GM19452 (cell line): ENCODE results near the gene A2M.

Experiments
- ATAC-seq: cut with Tn5 transposase; IDR thresholded peaks from one replicate; pipeline ENCODE4 v1.9.1; 2021; ENCODE audit not compliant: unreplicated experiment

A2M gene

DNA sequence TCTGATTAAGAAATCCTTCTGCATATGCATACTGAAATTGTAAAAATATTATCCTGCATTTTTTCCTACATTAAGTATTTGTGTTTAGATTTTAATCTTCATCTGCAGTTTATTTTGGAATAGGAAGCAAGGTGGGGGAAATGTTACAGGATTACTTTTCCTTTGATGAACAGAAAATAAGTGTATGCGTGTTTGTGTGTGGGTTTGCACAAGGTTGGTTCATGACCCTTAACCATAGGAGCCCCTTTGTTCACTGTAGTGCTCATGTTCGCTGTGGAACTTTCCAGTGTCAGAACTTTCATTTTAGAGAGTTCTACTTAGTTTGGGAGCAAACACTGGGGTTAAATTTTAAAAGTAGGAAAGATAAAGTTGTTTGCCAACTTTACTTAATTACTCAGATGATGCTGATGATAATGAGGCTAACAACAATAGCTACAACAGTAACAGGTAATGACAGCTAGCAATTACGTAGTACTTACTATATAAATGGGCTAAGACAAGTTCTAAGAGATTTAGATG lies 6.4 kb upstream of the A2M start:
- no peak for ATAC-seq

DNA sequence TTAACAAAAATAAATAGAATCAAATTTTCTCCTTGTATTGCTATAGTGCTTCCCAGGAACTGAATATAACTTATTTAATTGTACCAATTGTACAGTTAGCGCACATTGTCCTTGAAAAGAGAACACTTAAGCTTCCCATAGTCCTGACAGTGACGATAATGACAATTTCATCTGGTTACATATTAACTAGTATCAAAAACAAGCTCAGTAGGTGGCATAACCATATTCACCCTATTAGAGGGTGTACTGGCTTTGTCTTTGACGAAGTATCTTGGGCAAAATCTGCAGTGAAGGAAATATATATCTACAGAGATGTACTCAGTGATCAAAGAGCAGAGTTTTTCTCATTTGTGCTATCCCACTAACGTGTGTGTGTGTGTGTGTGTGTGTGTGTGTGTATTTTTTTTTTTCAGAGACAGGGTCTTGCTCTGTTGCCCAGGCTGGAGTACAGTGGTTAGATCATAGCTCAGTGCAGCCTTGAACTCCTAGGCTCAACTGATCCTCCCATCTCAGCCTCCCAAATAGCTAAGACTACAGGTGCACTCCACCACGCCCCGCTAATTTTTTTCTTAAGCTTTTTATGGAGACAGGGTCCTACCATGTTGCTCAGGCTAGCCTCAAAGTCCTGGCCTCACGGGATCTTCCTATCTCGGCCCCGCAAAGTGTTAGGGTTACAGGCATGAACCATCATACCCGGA lies 4.9 kb upstream of the A2M start:
- ATAC-seq: no peak

DNA sequence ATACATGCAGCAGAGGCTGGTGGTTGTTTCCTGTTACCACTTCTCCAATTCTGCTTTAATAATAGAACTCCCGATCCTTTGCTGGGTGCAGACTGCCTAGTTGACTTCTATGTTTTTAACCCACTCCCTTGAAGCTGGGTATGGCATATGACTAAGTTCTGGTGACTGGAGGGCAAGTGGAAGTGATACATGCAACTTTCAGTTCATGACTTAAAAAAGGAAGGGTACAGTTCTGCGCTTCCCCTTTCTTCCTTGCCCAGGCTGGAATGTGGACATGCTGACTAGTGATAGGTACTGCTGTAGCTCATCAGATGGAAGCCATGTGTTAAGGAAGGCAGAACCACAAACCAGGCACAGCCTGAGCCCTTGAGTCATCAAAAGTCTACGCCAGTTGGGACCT lies 2.4 kb upstream of the A2M start:
- ATAC-seq: no peak

DNA sequence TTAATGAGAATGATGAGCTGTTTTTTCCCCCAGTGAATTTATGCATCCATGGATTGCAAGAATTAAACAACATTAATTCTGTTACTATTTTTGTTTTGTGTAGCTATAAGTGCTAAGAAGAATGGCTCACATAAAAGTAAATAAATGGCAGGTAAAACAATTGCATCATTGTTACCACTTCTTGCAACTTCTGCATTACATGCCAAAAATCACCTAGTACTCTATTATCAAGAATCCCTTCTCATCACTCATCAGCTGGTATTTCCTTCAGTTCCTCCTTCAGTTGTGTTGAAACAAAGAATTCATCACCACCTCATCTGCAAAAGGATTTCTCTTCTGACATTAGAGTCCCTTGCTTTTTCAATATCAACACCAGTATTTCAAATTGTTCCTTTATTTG lies 773 bp downstream of the A2M start:
- no peak for ATAC-seq

DNA sequence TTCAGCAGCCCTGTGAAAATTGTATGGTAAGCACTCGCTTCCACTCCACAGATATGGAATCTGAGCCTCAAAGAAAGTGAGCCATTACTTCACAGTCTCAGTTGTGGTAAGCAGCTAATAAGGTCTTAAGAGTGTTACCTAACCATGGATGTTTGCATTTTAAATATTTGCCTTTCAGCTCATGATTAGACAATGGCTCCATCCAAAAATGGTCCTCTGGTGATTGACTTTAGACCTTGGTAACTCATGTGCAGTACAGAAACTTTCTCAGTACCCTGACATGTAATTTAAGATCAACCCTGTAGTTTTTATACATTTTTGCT lies 1.8 kb downstream of the A2M start:
- no peak for ATAC-seq

DNA sequence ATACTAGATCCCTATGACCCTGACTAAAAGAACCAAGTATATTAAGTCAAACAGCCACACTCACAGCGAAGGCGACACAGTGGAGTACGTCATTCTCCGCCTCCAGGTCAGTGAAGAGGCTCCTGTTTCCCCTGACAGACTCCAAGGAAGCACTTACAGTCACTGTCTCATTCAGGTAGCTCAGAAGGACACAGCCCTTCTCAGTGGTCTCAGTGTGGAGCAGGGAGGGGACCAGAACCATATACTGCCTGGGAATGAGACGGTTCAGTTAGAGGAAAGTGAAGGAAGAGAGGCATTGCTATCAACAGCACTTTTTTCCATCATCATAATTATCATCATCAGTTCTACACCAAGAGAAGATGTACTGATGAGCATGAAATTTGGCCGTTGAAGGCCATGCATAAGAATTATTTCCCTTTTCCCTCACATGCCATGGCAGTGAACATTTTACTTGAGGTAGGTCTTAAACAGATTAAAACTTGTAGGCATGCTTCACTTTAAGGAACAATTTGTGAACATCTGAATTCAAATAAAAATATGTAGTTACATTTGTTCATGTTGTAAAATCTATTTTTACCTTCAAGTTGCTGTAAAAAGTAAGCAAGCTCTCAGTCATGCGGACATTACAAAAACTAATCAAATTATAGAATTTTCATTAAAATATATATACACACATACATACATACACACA lies 2.3 kb downstream of the A2M start:
- no peak for ATAC-seq

DNA sequence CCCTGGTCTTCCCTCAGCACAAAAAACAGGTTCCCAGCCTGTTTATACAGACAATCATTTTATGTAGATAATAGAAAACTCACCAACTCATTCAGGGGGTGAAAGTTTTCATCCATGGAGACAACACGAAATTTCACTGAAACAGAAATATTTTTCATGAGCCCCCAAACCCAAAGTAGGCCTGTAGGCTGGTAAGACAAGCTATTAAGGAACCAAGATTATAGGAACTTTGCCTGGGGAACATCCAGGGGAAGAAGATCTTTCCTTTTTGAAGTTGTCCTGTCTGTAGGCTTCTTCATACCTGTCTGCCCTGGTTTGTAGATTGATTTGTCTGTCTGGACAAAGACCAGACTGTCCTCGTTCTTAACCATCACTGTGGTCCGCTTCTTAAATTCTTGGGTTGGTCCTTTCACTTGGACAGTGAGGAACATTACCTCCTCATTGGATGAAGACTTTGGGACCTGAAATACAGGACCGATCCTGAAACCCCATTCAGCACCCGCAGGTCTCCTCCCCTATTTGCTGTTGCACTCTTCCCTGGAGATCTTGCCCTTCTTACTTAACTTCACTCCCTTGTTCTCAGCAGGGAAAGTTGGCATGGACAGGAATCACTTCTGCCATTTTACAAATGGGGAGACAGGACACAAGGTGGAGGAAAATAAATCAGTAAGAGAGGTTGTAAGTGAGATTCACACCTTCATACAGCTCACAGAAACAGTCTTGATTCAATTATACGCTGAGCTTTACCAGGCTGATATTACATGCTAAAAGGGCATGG lies 3.5 kb downstream of the A2M start:
- ATAC-seq: no peak

DNA sequence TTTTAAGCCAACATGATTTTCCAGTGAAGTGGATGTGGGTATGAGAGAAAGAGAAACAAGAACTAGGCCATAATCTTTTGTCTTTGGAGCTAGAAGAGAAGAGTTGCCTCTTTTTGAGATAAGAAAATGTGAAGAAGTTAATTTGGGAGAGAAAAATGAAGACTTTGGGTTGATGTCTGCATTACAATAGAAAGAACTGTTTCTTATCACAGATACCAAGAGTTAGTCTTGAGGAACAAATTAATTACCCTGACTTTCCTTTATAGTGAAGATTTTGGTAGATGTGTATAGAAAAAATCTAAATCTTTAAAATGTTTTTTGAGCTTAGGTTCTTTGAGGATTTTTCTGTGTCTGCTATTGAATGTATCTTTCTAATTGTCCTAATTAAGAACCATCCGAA lies 4.2 kb downstream of the A2M start:
- no peak for ATAC-seq

DNA sequence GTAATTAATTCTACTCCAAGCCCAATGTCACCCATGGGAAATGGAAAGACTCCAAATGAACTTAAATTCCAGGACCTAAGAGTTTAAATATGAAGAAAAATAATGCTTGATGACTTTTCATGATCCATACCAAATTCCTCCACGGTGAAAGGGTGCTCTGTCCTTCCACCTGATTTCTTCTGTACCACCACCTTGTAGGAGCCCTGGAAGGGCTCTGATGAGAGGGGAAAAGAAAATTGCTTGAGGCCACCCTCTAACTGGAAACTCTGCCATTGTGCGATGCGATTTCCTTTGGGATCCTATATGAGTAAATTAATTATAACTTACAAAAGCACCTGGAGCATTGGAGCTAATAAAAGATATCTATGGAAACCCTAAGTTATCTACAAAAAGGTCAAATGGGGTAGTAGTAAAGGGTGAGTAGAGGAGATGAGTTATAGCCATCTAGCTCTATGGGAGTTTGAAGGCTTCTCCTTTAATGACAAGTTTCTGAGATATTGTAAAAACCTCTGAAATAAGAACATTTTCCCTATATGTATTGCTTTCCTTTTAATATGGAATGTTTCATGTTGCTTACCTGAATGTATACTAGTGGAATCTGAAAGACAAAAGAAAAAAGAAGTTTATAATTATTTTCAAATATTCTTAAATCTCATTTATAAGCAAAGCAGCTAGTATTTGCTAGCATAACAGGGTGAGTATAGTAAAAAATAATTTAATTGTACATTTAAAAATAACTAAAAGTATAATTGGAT lies 5.8 kb downstream of the A2M start:
- ATAC-seq: no peak

DNA sequence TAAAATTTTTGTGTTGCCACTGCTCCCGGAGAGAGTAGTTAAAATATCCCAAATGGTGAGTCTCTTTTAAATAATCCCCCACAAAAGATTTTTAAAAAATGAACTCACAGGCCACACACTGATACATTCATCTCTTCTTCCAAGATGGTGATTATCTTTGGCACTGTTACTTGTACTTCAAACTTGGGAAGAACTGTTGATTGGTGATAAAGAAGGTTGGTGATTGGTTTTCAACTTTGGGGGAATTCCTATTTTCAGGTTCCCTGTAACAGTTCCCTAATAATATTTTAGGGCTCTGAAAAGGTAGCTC lies 6.6 kb downstream of the A2M start:
- ATAC-seq: no peak

DNA sequence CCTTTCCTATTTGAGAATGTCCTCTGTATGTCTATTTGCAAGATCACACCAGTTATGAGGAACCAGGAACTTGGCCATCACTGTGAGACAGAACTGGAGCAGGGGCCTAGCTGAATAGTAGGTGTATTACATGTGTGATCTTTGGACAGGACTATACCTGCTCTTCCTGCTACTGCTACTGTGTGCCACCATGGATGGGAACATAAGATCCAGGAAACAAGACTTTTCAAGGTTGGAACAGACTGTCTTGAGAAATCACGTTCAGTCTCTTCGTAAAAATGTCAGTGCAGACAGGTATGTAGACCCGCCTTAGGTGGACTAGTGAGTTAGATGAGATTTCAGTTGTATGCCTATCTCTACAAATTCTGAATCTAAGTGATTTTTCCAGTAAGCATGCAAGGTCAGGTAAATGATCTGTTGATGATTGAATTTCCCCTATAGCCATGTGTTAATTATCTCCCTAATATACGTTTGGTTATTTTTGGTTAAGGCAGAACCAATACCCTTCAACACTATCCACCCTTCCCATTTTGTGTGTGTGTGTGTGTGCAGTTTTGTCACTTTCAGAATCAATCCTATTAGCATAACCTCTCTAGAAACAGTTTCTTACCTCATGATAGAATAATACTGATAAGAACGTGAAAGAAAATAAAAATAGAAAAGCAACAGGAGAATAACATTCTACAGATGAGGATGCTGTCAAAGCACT lies 7.1 kb downstream of the A2M start:
- ATAC-seq: no peak

DNA sequence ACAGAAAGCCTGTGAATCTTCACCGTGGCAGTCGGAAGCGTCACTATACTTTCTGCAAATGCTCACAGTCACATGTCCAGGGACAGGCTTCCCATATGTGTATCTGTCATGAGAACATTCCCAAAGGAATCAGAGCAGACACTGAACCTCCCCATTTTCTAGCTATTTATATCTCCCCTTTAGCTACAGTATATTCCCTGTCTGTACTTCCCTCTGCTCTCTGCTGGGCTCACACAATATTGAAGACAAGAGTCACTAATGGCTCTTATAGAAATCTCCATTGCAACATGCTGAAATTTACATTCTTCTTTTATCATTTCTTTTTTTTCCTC lies 8.2 kb downstream of the A2M start:
- ATAC-seq: no peak

DNA sequence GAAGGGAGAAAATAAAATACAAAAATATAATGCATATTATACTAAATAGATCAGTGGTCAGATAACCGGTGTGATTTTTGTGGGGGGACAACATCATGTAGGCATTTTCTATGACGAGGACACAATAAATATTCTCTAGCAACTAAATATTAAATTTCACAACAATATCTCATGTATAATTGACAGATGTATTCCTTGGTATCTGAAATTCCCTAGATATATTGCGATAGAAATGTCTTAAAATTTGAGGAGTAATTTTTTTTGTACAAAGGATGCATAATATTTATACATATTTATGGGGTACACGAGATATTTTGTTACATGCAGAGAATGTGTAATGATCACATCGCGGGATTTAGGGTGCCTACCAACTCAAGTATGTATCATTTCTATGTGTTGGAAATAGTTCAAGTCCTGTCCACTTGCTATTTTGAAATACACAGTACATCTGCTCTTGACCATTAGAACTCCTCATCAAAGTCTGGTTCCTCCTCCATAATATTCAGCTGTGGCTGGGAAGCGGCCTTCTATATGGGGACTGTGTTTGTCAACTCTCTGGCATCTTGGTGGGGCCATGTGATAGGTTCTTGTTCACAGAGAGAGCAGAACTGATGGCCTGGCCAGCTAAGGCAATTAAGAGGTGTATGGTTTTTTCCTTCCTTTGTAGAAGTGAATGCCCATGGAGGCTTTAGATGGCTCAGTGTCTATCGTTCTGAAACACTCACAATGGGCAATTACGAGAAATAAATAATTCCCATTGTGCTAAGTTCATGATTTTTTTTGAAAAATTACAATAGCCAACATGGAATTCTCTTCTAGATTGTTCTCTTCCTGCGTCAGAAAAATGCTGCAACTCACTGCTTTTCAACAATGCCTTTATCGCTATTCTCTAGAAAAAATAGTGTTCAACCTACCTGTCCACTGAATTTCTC lies 8.8 kb downstream of the A2M start:
- no peak for ATAC-seq

DNA sequence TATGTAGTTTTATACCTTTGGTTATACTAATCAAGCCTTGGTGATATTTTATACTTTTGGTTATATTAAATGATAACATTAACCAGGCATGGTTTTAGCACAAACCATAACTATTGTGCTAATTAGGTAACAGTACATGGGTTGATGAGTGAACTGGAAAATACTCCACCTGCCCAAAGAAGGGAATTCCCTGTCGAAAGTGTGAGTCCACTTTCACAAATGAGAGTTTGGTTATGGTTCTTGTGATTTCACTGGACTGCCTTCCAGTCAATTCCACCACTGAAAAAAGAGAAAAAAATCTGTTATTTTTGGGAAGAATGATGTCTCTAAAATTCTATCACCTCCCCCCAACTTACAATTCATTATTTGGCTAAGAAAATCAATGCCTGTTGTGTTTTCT lies 9.7 kb downstream of the A2M start:
- no peak for ATAC-seq

DNA sequence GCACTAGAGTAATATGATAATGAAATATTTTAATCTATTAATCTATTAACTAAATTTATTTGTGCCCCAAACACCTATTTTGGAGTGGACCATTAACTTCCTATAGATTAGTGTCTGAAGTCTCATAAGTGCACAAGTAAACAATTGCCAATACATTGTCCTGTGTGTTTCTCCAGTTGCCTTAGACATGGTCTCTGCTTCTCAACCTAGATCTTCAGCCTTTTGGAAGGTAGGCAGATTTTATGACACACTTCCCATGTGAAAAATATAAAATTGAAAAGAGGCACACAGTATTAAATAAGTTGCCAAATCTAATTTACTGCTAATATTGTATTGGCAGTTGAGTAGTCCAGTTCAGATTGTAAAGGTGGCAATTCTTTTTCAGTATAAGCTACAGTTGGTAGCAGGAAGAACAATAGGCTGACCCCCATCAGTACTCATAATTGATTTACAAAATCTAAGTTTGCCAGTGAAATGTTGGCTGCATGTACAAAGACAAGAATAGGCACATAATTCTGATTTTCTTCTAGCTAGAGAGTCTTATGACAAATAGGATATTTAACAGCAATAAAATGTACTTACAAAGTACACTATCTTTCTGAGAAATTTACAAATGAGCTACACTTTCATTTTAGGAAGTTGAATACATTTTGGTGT lies 10.8 kb downstream of the A2M start:
- ATAC-seq: no peak

DNA sequence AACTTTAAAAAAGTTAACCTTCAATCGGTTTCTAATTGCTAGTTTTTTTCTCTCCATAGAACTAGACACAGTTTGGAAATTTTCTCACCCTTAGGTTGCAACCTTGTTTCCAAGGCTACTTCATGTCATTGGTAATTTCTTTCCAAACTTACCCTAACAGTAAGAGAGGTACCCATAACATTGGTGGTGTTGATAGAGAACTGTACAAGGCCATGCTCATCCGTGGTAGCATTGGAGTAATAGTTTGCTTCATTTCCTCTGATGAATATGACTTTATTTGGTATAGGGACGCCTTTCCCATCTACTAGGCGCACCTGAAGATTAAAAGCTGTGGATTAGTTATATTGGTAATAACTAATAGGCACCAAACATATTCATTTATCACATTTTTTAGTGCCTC lies 11.6 kb downstream of the A2M start:
- ATAC-seq: no peak

DNA sequence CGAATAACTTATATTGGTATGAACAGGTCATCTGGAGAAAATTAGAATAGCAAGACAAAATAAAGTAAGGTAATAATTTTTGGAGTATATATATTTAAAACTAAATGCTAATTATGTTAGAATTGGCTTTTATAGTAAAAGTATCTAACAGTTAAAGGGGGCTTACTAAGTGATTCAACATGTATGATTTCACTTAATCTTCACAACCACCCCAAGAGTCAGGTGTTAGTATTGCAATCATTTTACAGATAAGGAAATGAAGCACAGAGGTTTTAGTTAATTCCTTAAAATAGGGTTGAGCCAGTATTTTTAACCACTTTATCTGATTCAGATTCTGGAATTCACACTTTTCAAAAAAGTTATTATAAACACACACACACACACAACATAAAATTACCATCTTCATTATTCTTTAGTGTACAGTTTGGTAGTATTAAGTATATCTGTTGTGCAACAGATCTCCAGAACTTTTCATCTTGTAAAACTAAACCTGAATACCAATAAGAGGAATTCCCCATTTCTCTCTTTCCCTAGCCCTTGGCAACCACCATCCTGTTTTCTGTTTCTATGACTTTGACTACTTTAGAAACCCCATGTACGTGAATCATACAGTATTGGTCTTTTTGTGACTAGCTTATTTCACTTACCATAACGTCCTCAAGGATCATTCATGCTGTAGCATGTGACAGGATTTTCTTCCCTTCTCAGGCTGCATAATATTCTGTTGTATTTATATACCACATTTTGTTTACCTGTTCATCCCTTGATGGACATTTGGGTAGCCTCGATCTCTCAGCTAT lies 12.5 kb downstream of the A2M start:
- no peak for ATAC-seq

DNA sequence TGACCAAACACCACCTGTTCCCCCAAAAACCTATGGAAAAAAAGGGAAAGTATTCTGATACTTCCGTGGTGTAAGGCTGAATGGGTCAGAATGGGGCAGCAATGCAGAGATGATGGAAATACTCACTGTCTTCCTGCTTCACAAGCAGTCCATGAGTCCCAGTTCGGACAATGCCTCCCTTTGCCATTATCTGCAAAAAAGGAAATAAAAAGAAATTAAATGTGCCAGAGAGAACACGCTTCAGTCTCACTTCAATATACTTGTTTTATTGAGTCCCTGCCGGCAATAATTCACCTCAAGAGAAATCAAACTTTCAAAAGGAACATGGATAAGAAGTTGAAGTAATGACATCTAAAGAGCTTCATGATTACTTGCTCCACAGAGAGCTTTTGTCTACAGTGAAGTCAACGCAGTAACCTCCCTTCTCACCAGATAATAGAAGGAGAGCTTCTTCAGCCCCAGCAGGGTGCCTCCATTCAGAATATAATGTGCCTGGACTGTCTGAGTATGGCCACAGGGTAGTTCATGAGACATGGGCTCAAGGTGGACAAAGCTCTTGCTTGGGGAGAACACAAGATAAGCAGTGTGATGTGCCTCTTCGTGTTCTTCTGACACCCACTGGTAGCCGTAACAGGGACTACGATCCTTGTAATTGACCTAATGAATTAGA lies 14.6 kb downstream of the A2M start:
- ATAC-seq: no peak
